Skeletal muscle tissue (tissue), 4 donors: ENCODE measurements around the gene ARHGAP18. TPM values are rescaled to one million over a fixed set of nuclear protein-coding genes. Genes with fewer than 3 reads are reported as not detected.

ENCODE experiments used
- H3K27ac ChIP-seq: one replicate; pipeline ENCODE4 v1.7.0; 2013; ENCODE audit warnings: mild to moderate bottlenecking, low read depth, low read length, inconsistent platforms
- H3K27me3 ChIP-seq, 3 donors: one replicate each; pipeline ENCODE4 v1.7.0; 2013; ENCODE audit warnings: low read length in 3 of 3; ENCODE audit not compliant: control insufficient read depth in 3 of 3, insufficient read depth in 3 of 3
- H3K36me3 ChIP-seq, 3 donors: one replicate each; pipeline ENCODE4 v1.7.0; 2013; ENCODE audit warnings: low read length in 3 of 3; ENCODE audit not compliant: control insufficient read depth in 3 of 3, insufficient read depth in 3 of 3
- H3K4me1 ChIP-seq, 3 donors: one replicate each; pipeline ENCODE4 v1.7.0; 2013; ENCODE audit warnings: low read length in 3 of 3, mild to moderate bottlenecking in 3 of 3; ENCODE audit not compliant: control insufficient read depth in 3 of 3, insufficient read depth in 3 of 3
- H3K4me3 ChIP-seq, 3 donors: one replicate each; pipeline ENCODE4 v1.7.0; 2013; ENCODE audit warnings: low read length in 3 of 3
- H3K9ac ChIP-seq, 3 donors: one replicate each; pipeline ENCODE4 v1.7.0; 2013; ENCODE audit warnings: low read length in 3 of 3, mild to moderate bottlenecking in 3 of 3, moderate library complexity in 2 of 3, low read depth in 1 of 3
- H3K9me3 ChIP-seq, 3 donors: one replicate each; pipeline ENCODE4 v1.7.0; 2013; ENCODE audit warnings: low read length in 3 of 3; ENCODE audit not compliant: control insufficient read depth in 3 of 3
- total RNA-seq: library from RNA; depleted of rRNA; stranded (reverse); fragments of >200 nt; gene quantifications from one replicate; pipeline ENCODE4 v1.2.3, GENCODE V29; 2014
- donor health status: Osteomylitis.

Gene ARHGAP18
- total RNA-seq, 1 donor from 2014 or later = 12.5 TPM

DNA sequence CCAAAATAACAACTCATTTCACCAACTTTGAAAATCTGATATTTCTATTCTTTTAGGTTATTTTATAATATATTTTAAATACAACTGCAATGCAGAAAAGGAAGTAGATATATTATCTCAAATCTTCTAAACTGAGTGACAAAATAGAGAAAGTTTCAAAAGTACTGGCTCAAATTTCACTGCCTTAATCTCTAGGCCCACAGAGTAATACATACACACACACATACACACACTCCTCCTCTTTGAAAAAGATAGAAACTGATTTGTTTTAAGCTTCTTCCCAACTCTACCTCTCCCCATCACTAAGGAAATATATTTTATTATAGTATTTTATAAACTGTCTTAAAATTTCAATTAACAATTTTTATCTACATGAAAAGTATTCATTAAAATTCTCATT is 36.2 kb downstream of the ARHGAP18 start:
- Histone ChIP-seq H3K27ac (no peak overlapping the region), H3K4me1 (peaks cover 9 to 25% (median 17%) of the 10 kb centered on the region in 3 donors), H3K4me3 (no peak overlapping the region), H3K27me3 (no peaks in the 10 kb centered on the region), H3K36me3 (no peaks in the 10 kb centered on the region), H3K9me3 (no peaks in the 10 kb centered on the region), H3K9ac (no peak overlapping the region)

DNA sequence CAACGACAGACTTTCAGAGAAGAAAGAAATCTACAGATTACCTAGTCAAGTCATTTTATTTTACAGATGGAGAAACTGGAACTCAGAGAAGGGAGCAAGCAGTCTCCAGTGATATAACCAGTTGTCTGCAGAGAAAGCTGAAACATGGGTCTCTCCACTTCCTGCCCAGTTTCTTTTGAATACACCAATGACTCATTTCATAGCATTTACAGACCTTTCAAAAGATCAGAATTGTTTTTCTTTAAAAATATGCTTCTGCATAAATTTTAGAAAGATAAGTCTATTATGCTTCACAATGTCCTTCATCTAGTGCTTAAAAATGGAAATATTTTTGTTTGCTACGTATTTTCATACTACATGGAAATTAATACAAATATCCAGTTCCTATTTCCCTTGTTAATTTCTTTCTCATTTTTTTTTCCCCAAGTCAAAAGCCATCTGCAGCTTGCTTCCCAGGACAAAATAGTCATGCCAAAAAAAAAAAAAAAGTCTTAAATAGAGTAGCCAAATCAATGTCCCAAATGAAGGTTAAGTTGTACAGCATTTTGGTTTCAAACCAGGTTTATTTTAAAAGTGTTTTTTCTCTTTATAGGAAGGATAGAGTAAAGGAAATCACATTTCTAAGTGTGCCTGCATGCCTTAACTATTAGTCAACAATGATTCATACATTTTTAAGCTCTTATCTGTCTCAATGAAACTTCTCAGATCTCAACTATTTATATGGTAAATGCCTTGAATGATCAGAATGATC is 36.9 kb downstream of the ARHGAP18 start:
- Histone ChIP-seq H3K27ac (peak overlapping the region; percentile 62), H3K9ac (peak overlapping the region in 1 of 3 donors; percentile 19), H3K4me3 (no peak overlapping the region), H3K9me3 (no peaks in the 10 kb centered on the region), H3K27me3 (no peaks in the 10 kb centered on the region), H3K4me1 (peaks cover 11 to 23% (median 21%) of the 10 kb centered on the region in 3 donors), H3K36me3 (no peaks in the 10 kb centered on the region)

DNA sequence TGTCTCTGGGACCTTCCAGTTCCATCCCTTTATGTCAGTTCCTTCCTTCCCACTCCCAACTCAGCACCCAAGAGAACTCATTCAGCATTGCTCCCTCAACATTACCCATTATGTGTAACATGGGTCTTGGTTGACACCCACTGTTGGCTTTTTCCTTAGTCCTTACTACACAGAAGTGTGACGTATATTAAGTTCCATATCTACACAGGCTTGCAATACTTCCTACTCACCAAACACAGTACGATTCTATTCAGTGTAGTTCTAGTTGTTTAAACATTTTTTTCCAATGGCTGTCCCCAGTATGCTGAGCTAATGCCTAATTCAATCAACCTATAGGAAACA is 37.7 kb downstream of the ARHGAP18 start:
- no peak overlapping the region for H3K9ac ChIP-seq
- peaks cover 17 to 31% (median 27%) of the 10 kb centered on the region in 3 donors for H3K4me1 ChIP-seq
- no peaks in the 10 kb centered on the region for H3K27me3 ChIP-seq
- no peaks in the 10 kb centered on the region for H3K9me3 ChIP-seq
- no peaks in the 10 kb centered on the region for H3K36me3 ChIP-seq
- H3K27ac ChIP-seq = peak overlapping the region; percentile 62
- peak overlapping the region in 1 of 3 donors; percentile 4 for H3K4me3 ChIP-seq

DNA sequence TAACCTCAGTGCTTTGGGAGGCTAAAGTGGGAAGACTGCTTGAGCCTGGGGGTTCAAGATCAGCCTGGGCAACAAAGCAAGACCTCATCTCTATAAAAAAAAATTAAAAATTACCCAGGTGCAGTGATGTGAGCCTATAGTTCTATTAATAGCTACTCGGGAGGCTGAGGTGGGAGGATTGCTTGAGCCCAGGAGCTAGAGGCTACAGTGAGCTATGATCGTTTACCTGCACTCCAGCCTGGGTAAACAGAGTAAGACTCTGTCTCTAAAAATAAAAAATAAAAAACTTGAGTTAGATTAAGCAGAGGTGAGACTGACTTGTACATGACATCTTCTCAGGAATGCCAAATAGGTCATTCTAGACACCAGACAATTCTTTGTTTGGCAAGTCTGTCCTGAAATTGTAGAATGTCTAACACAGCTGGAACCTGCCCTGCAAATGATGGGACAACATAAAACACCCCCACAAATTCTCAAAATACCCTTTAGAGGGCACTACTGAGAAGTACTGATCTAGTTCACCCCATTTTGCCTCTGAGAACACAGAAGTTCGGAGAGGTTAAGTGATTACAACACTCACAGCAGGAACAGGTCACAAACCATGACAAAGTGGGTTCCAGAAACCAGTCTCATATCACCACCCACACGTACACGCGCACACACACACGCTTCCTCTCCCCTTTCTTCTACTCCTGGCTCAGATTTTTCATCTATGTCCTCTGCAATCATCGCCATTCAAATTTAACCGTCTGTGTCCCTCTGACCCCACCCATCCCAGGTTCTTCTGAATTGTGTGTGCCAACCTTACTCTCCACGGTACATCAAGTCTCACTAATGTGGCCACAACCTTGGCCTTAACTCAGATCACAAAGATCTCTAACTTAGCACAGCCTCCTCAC is 38.3 kb downstream of the ARHGAP18 start:
- Histone ChIP-seq H3K27ac (peak overlapping the region; percentile 62), H3K27me3 (no peaks in the 10 kb centered on the region), H3K9ac (no peak overlapping the region), H3K36me3 (no peaks in the 10 kb centered on the region), H3K4me3 (peak overlapping the region in 1 of 3 donors; percentile 4), H3K4me1 (peaks cover 17 to 34% (median 28%) of the 10 kb centered on the region in 3 donors), H3K9me3 (no peaks in the 10 kb centered on the region)

DNA sequence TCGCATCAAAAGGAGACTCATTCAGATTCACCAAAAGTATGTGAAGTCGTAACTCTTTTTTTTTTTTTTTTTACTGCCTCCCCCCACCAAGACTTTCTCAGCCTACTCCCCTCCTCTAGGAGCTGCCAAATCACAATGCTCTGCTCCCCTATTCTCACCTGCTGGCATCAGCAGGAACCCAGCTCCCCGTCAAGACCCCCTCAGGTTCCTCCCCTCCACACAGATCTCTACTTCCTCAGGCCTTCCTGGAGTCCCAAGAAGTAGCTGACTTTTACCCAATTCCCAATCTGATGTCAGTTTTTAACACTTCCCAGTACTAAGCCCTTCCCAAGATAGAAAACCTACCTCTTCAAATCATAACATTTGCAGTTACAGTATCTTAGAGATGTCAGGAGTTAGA is 39.3 kb downstream of the ARHGAP18 start:
- no peaks in the 10 kb centered on the region for H3K27me3 ChIP-seq
- peaks cover 17 to 34% (median 24%) of the 10 kb centered on the region in 3 donors for H3K4me1 ChIP-seq
- H3K9me3 ChIP-seq = no peaks in the 10 kb centered on the region
- no peak overlapping the region for H3K4me3 ChIP-seq
- H3K36me3 ChIP-seq = no peaks in the 10 kb centered on the region
- no peak overlapping the region for H3K9ac ChIP-seq
- H3K27ac ChIP-seq = no peak overlapping the region

DNA sequence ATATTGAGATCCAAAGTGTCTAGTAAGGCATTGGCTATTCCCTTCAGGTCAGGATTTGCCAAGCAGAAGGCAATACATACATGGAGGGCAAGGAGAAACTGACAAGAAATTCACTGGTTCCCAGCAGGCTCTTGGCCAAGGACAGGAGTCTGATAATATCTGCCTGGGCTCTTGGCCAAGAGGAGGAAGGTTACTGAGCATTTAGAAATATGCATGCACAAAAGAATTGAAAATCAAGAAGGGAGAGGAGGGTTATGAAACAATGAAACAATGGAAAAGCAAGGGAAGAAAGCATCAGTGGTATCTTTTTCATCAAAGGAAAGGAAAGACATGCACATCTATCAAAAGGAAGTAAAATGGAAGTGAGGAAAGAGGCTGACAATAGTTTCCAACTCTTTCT is 42.4 kb downstream of the ARHGAP18 start:
- Histone ChIP-seq H3K4me1 (peaks cover 17 to 27% (median 21%) of the 10 kb centered on the region in 3 donors), H3K9me3 (no peaks in the 10 kb centered on the region), H3K36me3 (no peaks in the 10 kb centered on the region), H3K4me3 (peak overlapping the region in 1 of 3 donors; percentile 19), H3K9ac (no peak overlapping the region), H3K27me3 (no peaks in the 10 kb centered on the region), H3K27ac (no peak overlapping the region)

DNA sequence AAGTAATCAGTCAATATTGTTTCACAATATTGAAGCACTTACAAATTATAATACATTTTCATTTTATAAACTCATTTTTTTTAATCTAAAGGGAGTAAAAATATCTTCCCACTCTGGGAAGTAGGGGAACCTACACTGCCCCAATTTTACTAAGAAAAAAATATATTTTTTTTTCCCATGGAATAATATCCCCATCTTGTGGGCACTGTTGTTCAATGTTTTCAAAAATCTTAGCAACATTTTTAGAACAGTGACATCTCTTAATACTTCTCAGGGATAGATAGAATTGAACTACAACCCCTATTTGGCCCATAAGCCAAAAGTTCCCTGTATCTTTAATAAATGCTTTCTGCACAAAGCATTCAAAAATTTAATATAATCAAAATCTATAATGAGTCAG is 42.9 kb downstream of the ARHGAP18 start:
- Histone ChIP-seq H3K27ac (no peak overlapping the region), H3K4me3 (no peak overlapping the region), H3K4me1 (peaks cover 17 to 24% (median 19%) of the 10 kb centered on the region in 3 donors), H3K9me3 (no peaks in the 10 kb centered on the region), H3K27me3 (no peaks in the 10 kb centered on the region), H3K36me3 (no peaks in the 10 kb centered on the region), H3K9ac (no peak overlapping the region)

DNA sequence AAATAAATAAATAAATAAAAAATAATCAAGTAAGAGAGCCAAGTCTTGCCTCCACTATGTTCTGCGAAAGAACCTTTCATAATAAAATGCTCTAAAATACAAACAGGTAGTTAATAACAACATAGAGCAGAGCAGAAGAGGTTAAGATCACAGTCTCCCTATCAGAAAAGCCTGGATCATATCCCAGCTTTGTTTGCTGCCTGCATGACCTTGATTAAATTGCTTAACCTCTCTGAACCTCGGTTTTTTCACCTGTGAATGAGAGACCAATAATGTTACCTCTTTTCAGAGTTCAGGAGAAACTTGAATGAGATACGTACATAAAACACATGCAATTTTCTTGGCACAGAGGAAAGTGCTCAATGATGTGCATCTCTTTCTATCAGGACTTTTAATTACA is 44.4 kb downstream of the ARHGAP18 start:
- Histone ChIP-seq H3K4me3 (no peak overlapping the region), H3K27me3 (no peaks in the 10 kb centered on the region), H3K27ac (no peak overlapping the region), H3K9ac (no peak overlapping the region), H3K9me3 (no peaks in the 10 kb centered on the region), H3K4me1 (peaks cover 19 to 24% (median 23%) of the 10 kb centered on the region in 3 donors), H3K36me3 (no peaks in the 10 kb centered on the region)

DNA sequence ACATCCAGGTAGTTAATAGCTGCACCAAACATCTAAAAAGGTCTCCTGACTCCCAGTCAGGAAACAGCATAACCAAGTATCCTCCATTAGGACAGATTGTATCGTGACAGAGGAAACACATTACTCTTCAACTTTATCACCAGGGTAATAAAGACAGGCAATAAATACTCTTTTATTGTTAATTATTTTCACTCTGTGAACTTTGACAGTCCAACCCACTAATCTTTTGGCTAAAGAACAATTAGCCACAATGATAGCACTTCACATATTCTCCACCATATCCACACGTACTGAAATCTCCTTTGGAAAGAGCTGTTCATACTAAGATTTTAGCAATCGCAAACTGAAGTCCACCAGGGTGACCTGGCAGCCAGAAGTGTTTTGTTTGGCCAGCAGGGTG is 46.4 kb downstream of the ARHGAP18 start:
- H3K27ac ChIP-seq = no peak overlapping the region
- H3K9ac ChIP-seq = no peak overlapping the region
- no peak overlapping the region for H3K4me3 ChIP-seq
- H3K4me1 ChIP-seq = peaks cover 18 to 24% (median 23%) of the 10 kb centered on the region in 3 donors
- no peaks in the 10 kb centered on the region for H3K27me3 ChIP-seq
- H3K9me3 ChIP-seq = no peaks in the 10 kb centered on the region
- H3K36me3 ChIP-seq = no peaks in the 10 kb centered on the region

DNA sequence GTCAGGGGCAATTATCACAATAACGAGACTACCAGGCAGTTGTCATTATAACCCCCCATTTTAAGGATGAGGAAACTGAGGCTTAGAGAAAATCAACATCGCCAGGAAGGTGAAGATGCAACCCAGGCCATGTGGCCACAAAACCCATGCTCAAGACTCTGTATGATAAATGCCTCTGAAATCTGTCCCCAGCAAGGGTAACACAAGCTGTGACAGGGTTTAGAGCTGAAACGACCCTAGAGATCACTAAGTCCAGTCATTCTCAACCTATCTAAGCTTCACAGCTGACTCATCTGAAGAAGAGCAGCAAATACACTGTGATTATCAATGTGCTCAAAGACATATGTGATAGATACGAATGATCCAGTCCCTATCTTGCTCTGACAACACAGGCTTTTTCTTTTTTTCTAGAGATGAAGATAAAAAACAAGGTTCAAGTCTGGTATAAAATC is 47.0 kb downstream of the ARHGAP18 start:
- Histone ChIP-seq H3K4me3 (no peak overlapping the region), H3K4me1 (peaks cover 17 to 21% (median 19%) of the 10 kb centered on the region in 3 donors), H3K36me3 (no peaks in the 10 kb centered on the region), H3K27me3 (no peaks in the 10 kb centered on the region), H3K9ac (no peak overlapping the region), H3K9me3 (no peaks in the 10 kb centered on the region), H3K27ac (no peak overlapping the region)
